Activated CD8-positive, alpha-beta memory T cell treated with anti-CD3 and anti-CD28 coated beads, Interleukin-2, amount 50 U/mL, for 1 hour (primary cell): ENCODE measurements around the gene HM13.
"Not testable (repeated sequence)": the region's sequence is repeated elsewhere in the genome, so short reads cannot be mapped to it uniquely, and the experiment has no call there.

Experiments used
- DNase-seq: peaks from one replicate; pipeline ENCODE4 v3.0.0-alpha.2; 2020; ENCODE audit errors: extremely low read depth

Gene HM13

DNA sequence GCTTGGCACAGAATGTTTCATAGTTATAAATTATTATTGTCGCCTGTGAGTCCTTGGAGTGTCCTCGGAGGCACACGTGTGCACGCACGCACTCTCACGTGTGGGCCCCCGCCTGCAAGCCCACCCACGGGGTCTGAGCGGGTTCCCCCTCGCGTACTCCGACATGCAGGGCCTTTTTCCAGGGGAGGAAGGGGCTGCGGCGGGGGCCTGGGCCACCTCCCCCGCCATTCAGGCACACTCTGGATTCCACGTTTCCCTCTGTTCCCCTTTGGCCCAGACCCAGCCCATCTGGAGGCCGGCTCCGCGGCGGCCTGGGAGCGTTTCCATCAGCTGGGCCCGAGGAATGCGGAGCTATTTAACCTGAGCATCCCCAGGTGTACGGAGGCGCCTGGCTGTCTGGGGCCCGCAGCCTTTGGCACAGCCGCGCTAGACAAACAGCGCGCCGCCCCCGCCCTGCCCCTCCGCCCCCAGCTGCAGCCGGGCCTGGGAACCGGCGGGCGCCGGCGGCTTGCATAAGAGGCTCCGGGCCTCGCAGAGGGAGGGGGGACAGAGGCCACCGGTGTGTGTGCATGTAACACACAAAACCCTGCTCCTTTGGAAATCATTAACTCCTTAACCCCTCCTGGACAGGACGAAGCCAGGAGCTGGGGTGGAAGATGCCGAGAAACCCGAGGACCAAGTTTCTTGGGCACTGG is 94.2 kb downstream of the HM13 start:
- no peak for DNase-seq

DNA sequence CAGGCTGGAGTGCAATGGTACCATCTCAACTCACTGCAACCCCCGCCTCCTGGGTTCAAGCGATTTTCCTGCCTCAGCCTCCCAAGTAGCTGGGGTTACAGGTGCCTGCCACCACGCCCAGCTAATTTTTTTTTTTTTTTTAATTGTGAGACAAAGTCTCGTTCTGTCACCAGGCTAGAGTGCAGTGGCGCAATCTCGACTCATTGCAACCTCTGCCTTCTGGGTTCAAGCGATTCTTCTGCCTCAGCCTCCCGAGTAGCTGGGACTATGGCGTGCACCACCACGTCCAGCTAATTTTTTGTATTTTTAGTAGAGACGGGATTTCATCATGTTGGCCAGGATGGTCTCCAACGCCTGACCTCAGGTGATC is 98.0 kb downstream of the HM13 start:
- DNase-seq = not testable (repeated sequence)

DNA sequence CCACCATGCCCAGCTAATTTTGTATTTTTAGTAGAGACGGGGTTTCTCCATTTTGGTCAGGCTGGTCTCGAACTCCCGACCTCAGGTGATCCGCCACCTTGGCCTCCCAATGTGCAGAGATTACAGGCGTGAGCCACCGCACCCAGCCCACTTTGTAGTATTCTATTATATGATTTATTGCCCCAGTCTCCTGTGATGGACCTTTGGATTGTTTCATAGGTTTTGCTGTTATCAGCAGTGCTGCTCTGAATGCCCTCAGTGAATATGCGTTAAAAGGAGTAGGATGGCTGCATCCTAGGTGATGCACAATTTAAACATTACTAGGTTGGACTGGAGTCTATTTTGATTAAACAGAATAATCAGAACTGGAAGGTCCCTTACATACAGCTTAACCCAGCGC is 101.2 kb downstream of the HM13 start:
- no peak for DNase-seq

DNA sequence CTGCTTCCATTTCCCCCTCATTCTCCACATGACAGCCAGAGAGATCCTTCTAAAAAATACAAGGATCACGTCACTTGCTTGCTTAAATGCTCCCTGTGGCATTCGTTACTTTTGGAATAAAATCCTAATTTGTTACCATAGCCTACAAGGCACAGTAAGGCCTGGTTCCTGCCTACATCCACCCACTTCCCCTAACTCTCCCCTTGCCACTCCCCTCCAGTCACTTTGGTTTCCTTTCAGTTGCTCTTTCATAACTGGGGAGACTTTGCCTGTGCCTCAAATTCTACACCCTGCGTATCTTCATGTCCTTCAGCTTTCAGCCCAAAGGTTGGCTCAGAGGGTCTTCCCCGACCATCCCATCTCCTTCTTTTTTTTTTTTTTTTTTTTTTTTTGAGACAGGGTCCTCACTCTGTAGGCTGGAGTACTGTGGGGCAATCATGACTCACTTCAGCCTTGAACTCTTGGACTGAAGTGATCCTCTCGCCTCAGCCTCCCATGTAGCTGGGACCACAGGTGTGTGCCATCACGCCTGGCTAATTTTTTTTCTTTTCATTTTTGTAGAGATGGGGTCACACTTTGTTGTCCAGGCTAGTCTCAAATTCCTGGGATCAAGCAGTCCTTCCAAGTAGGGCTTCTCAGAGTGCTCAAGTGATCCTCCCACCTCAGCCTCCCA is 103.3 kb downstream of the HM13 start:
- no peak for DNase-seq
